GM12891 (cell line): ENCODE data around the gene PGRMC2.

Experiments used
- DNase-seq: peaks from one replicate; pipeline ENCODE4 v3.0.0; 2011; ENCODE audit warnings: low spot score; ENCODE audit not compliant: insufficient read length
- FAIRE-seq: peaks from 2 replicates; lab custom pipeline; 2011; peaks lifted over from hg19 to GRCh38; lab: Jason Lieb, UNC
- PAX5 ChIP-seq: IDR thresholded peaks from 2 replicates; pipeline ENCODE4 v1.6.1; 2011; ENCODE audit warnings: low read length, moderate library complexity, mild to moderate bottlenecking; ENCODE audit not compliant: insufficient read depth, severe bottlenecking
- POLR2A ChIP-seq: IDR thresholded peaks from 2 replicates; pipeline ENCODE4 v1.6.1; 2011; ENCODE audit warnings: low read depth, low read length, control low read depth
- POLR2AphosphoS5 ChIP-seq: IDR thresholded peaks from 2 replicates; pipeline ENCODE4 v1.6.1; 2011; ENCODE audit warnings: low read depth, low read length, control low read depth
- POU2F2 ChIP-seq: IDR thresholded peaks from 2 replicates; pipeline ENCODE4 v1.6.1; 2011; ENCODE audit warnings: low read depth, mild to moderate bottlenecking, control low read depth, low read length, moderate library complexity
- SPI1 ChIP-seq: IDR thresholded peaks from 2 replicates; pipeline ENCODE4 v1.6.1; 2011; ENCODE audit warnings: low read depth, low read length, control low read depth
- TAF1 ChIP-seq: IDR thresholded peaks from 2 replicates; pipeline ENCODE4 v1.6.1; 2011; ENCODE audit warnings: low read depth, low read length, control low read depth

The PGRMC2 gene

GRCh38 chr4:128287871-128288688 lies 467 bp upstream of the PGRMC2 start:
- peak; percentile 32; the same call in 1 of the 2 replicates for TF ChIP-seq SPI1
- TF ChIP-seq PAX5, result no peak
- peak; percentile 64 for TF ChIP-seq POLR2A
- TF ChIP-seq TAF1, result 0 out of 2 replicates have a peak, but pooled peaks have one; percentile 57
- TF ChIP-seq POU2F2, result no peak
- peak; percentile 69; the same call in 1 of the 2 replicates for TF ChIP-seq POLR2AphosphoS5
- peak; percentile 88 for DNase-seq
- FAIRE-seq, result peak; percentile 100

- FAIRE-seq (peak; percentile 54), DNase-seq (no peak)
- TF ChIP-seq POLR2A (no peak), PAX5 (no peak), POU2F2 (no peak), TAF1 (no peak), SPI1 (no peak), POLR2AphosphoS5 (no peak)
Observed at GRCh38 chr4:128286474-128287058, 1.0 kb downstream of the PGRMC2 start.

GRCh38 chr4:128285085-128285997 lies 2.3 kb downstream of the PGRMC2 start:
- TF ChIP-seq POU2F2, result no peak
- TF ChIP-seq POLR2AphosphoS5, result no peak
- DNase-seq (no peak), FAIRE-seq (no peak)

GRCh38 chr4:128284317-128284716 lies 3.3 kb downstream of the PGRMC2 start:
- FAIRE-seq, result no peak
- DNase-seq, result no peak
- TF ChIP-seq SPI1, result no peak
- TF ChIP-seq POU2F2, result no peak
- no peak for TF ChIP-seq PAX5

- TF ChIP-seq POLR2A (no peak), POU2F2 (no peak), PAX5 (no peak), SPI1 (no peak), TAF1 (no peak), POLR2AphosphoS5 (no peak)
- FAIRE-seq (no peak), DNase-seq (no peak)
Observed at GRCh38 chr4:128283071-128283470, 4.5 kb downstream of the PGRMC2 start.

GRCh38 chr4:128282516-128282915 lies 5.1 kb downstream of the PGRMC2 start:
- FAIRE-seq, result no peak

GRCh38 chr4:128281354-128281753 lies 6.3 kb downstream of the PGRMC2 start:
- FAIRE-seq (no peak), DNase-seq (no peak)
- TF ChIP-seq POLR2AphosphoS5 (no peak), PAX5 (no peak), POU2F2 (no peak), TAF1 (no peak), POLR2A (no peak), SPI1 (no peak)

More at GRCh38 chr4:128282516-128282915, 5.1 kb downstream of the PGRMC2 start:
- no peak for DNase-seq
- TF ChIP-seq POLR2A (no peak), SPI1 (no peak), TAF1 (no peak)

GRCh38 chr4:128279624-128280225 lies 7.9 kb downstream of the PGRMC2 start:
- FAIRE-seq (no peak), DNase-seq (no peak)
- TF ChIP-seq TAF1 (no peak), POLR2A (no peak), SPI1 (no peak), POU2F2 (no peak), PAX5 (no peak), POLR2AphosphoS5 (no peak)

GRCh38 chr4:128277856-128278255 lies 9.8 kb downstream of the PGRMC2 start:
- TF ChIP-seq POU2F2 (no peak), POLR2AphosphoS5 (no peak), TAF1 (no peak), PAX5 (no peak), SPI1 (no peak), POLR2A (no peak)
- no peak for FAIRE-seq
- DNase-seq, result no peak
